ENCODE measurements around the gene ADSL. TPM values are rescaled to one million over a fixed set of nuclear protein-coding genes. Genes with fewer than 3 reads are reported as not detected.

The ADSL gene
- total and polyA plus RNA-seq, 9 of the 15 experiments (the other 6 are each of a cell fraction or from before 2014, with no cell fraction given) = 112 to 322 (median 146) TPM

DNA sequence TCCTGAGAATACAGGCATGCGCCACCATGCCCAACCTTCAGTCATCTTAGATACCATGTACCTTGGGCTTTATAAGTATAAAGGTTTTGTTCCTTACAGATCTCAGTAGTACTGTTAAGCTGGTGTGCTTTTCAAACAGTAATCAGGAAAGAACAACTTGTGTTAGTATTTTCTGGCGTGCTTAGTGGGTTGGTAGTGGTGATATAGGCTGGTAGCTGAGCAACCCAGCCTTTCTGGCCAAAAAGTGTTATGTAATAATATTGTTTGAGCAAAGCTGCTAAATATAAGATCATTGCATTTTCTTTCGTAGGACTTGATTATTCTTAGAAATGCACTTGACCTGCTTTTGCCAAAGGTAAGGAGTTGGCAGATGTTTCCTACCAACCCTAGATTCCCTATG is 6.5 kb downstream of the ADSL start (continued):
- TF ChIP-seq, protein P1, sequence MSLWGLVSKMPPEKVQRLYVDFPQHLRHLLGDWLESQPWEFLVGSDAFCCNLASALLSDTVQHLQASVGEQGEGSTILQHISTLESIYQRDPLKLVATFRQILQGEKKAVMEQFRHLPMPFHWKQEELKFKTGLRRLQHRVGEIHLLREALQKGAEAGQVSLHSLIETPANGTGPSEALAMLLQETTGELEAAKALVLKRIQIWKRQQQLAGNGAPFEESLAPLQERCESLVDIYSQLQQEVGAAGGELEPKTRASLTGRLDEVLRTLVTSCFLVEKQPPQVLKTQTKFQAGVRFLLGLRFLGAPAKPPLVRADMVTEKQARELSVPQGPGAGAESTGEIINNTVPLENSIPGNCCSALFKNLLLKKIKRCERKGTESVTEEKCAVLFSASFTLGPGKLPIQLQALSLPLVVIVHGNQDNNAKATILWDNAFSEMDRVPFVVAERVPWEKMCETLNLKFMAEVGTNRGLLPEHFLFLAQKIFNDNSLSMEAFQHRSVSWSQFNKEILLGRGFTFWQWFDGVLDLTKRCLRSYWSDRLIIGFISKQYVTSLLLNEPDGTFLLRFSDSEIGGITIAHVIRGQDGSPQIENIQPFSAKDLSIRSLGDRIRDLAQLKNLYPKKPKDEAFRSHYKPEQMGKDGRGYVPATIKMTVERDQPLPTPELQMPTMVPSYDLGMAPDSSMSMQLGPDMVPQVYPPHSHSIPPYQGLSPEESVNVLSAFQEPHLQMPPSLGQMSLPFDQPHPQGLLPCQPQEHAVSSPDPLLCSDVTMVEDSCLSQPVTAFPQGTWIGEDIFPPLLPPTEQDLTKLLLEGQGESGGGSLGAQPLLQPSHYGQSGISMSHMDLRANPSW (CRISPR knock-in tag; IDR thresholded peaks at IDR 0.05) = no peak
- TF ChIP-seq SMC3 (conservative IDR thresholded peaks at IDR 0.05; ENCODE audit: insufficient read depth, low read depth, low read length) (no peak), BMI1 (IDR thresholded peaks at IDR 0.05; ENCODE audit: low read length) (no peak), MYC (IDR thresholded peaks at IDR 0.05; ENCODE audit: low read depth, low read length) (no peak), MYC (CRISPR knock-in tag; IDR thresholded peaks at IDR 0.05; ENCODE audit: borderline replicate concordance, low read depth) (no peak), ZC3H11A (IDR thresholded peaks at IDR 0.05; ENCODE audit: low read depth, low read length) (no peak), ZNF124 (CRISPR knock-in tag; IDR thresholded peaks at IDR 0.05) (no peak), POLR2A (conservative IDR thresholded peaks at IDR 0.05) (no peak)
- TF ChIP-seq, protein P2, sequence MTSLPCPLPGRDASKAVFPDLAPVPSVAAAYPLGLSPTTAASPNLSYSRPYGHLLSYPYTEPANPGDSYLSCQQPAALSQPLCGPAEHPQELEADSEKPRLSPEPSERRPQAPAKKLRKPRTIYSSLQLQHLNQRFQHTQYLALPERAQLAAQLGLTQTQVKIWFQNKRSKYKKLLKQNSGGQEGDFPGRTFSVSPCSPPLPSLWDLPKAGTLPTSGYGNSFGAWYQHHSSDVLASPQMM (CRISPR knock-in tag; IDR thresholded peaks at IDR 0.05) = no peak

DNA sequence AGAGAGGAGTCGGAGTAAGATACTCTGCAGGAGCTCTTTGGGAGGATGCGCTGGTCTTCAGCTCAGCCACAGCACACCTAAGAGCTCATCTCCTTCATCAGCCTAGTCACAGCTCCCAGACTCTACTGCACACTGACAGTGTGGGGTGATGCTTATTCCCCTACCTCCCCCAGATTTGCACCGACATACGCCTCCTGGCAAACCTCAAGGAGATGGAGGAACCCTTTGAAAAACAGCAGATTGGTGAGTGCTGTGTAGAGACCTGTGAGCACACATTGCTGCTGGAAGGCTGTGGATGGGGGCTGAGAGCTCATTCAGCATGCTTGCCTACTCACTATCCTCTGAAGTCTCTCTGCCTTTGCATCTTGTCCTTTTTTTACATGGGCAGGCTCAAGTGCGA is 14.8 kb downstream of the ADSL start:
- in situ Hi-C loops (cut with MboI) (no loop called here), intact Hi-C loops (cut with micrococcal nuclease) (no loop called here)
- DNase-seq (ENCODE audit: extremely low read depth in 1 of 4, low spot score in 3 of 4) (no peak), FAIRE-seq (no peak), ATAC-seq (no peak)
- no peaks in the 10 kb centered on the region for H3K4me1 ChIP-seq (replicated peaks in 1 of 2; ENCODE audit: control insufficient read depth in 2 of 2, insufficient read depth in 2 of 2, low read length in 2 of 2)
- no TSS peak for BruUV-seq (replicated peaks)
- H2AFZ ChIP-seq (ENCODE audit: low read depth, low read length) = no peak overlapping the region
- no peak overlapping the region for H3K27ac ChIP-seq (ENCODE audit: extremely low read depth, low read depth, low read length)
- H3K27me3 ChIP-seq (ENCODE audit: control insufficient read depth in 2 of 2, insufficient read depth in 2 of 2, low read length in 2 of 2) = no peaks in the 10 kb centered on the region
- CTCF ChIA-PET (ENCODE audit: low intra/inter-chr PET ratio) = no interaction called here
- H3K36me3 ChIP-seq (ENCODE audit: control insufficient read depth, insufficient read depth, low read length) = peaks cover 87% of the 10 kb centered on the region
- POLR2A ChIA-PET = interaction anchor here (0.6 to 1.0 kb wide), 2 partner anchors 9 to 34 kb away, joined by 3 to 4 read pairs; partner anchors contain the start of gene SGSM3
- H3K9me3 ChIP-seq (replicated peaks; ENCODE audit: control insufficient read depth, insufficient read depth, low read depth, low read length) = no peaks in the 10 kb centered on the region
- H4K20me1 ChIP-seq (replicated peaks; ENCODE audit: control insufficient read depth, insufficient read depth, low read length) = no peaks in the 10 kb centered on the region
- no peaks in the 10 kb centered on the region for H3K79me2 ChIP-seq (ENCODE audit: control insufficient read depth, insufficient read depth, low read length)
- H3K9me1 ChIP-seq (ENCODE audit: control insufficient read depth, insufficient read depth, low read length) = no peaks in the 10 kb centered on the region
- no peak overlapping the region for H3K4me2 ChIP-seq (ENCODE audit: insufficient read depth, low read length)
- no peak overlapping the region for H3K4me3 ChIP-seq
- no peak overlapping the region for H3K9ac ChIP-seq (ENCODE audit: insufficient read depth in 1 of 2, low read depth in 2 of 2, low read length in 2 of 2)
- WGBS (ENCODE audit: insufficient coverage, low coverage, missing lambda C conversion rate) = 100% methylated on average over 2 of the region's 5 CpGs
- TF ChIP-seq FOXJ3 (CRISPR knock-in tag; IDR thresholded peaks at IDR 0.05) (no peak), PHTF2 (CRISPR knock-in tag; IDR thresholded peaks at IDR 0.05) (no peak), RBM15 (IDR thresholded peaks at IDR 0.05; ENCODE audit: insufficient read depth, low read length) (no peak), NR2C2 (CRISPR knock-in tag; IDR thresholded peaks at IDR 0.05) (no peak), NR2C2 (tag; IDR thresholded peaks at IDR 0.05) (no peak), RCOR1 (IDR thresholded peaks at IDR 0.05; ENCODE audit: borderline replicate concordance in 1 of 2, low read depth in 2 of 2, low read length in 2 of 2) (no peak), ETS2 (tag; IDR thresholded peaks at IDR 0.05; ENCODE audit: borderline replicate concordance, poor library complexity, severe bottlenecking) (no peak), CAMTA2 (CRISPR knock-in tag; conservative IDR thresholded peaks at IDR 0.05) (no peak)
- TF ChIP-seq, protein P3, sequence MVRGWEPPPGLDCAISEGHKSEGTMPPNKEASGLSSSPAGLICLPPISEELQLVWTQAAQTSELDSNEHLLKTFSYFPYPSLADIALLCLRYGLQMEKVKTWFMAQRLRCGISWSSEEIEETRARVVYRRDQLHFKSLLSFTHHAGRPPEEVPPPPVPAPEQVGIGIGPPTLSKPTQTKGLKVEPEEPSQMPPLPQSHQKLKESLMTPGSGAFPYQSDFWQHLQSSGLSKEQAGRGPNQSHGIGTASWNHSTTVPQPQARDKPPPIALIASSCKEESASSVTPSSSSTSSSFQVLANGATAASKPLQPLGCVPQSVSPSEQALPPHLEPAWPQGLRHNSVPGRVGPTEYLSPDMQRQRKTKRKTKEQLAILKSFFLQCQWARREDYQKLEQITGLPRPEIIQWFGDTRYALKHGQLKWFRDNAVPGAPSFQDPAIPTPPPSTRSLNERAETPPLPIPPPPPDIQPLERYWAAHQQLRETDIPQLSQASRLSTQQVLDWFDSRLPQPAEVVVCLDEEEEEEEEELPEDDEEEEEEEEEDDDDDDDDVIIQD (CRISPR knock-in tag; IDR thresholded peaks at IDR 0.05) = no peak

Data from K562 (cell line).